Skin of body (tissue), 2 donors: Measurements from ENCODE around the gene TAPBPL. TPM values are rescaled to one million over a fixed set of nuclear protein-coding genes. Genes with fewer than 3 reads are reported as not detected.
A peak's percentile ranks its signal among the peaks of the same experiment; 100 is the strongest.
"Not testable (repeated sequence)": the region's sequence is repeated elsewhere in the genome, so short reads cannot be mapped to it uniquely, and the experiment has no call there.

Experiments used
- DNase-seq: peaks from one replicate; lab custom pipeline; 2025; lab: John Stamatoyannopoulos, UW
- total RNA-seq: library from RNA; depleted of rRNA; stranded (reverse); fragments of >200 nt; gene quantifications from one replicate; pipeline ENCODE4 v1.2.3, GENCODE V29; 2014

TAPBPL gene
- total RNA-seq, 1 donor from 2014 or later: 8.3 TPM

DNA sequence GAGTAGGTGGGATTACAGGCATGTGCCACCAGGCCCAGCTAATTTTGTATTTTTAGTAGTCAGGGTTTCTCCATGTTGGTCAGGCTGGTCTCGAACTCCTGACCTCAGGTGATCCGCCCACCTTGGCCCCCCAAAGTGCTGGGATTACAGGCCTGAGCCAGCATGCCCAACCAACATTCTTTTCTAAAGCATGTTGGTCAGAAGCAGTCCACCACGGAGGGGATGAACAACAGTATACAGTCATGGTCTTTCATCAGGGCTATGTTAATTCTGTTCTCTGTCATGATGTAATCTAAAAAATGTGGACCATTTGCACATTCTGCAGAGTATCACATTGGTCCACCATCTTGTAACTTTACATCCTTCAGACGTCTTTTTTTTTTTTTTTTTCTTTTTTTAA, 37.6 kb downstream of the TAPBPL start:
- no peak for DNase-seq

DNA sequence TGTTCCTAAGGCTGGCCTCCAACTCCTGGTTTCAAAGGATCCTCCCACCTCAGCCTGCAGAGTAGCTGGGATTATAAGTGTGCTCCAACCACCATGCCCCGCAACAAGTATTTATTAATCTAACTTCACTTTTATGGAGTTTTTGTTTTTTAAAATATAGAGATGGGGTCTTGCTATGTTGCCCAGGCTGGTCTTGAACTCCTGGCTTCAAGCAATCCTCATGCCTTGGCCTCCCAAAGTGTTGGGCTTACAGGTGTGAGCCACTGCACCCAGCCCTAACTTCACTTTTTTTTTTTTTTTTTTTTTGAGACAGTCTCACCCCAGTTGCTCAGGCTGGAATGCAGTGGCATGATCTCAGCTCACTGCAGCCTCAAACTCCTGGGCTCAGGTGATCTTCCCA, 38.8 kb downstream of the TAPBPL start:
- DNase-seq: not testable (repeated sequence)

GRCh38 chr12:6492838-6493496, 41.1 kb downstream of the TAPBPL start, which contains the start of gene MRPL51:
MRPL51 (minus strand) TSS chr12:6493262; CDS start chr12:6493136, 126 bp downstream.
- peak; percentile 91 for DNase-seq

GRCh38 chr12:6493497-6494257, 41.8 kb downstream of the TAPBPL start, which contains the start of gene NCAPD2:
NCAPD2 (plus strand) TSS chr12:6494102; CDS start chr12:6495099, 997 bp downstream.
- peak; percentile 96 for DNase-seq

GRCh38 chr12:6494258-6494743, 42.5 kb downstream of the TAPBPL start:
- no peak for DNase-seq

GRCh38 chr12:6494968-6495367, 43.1 kb downstream of the TAPBPL start:
- no peak for DNase-seq

- DNase-seq: not testable (repeated sequence)
Observed at GRCh38 chr12:6497291-6497690, 45.4 kb downstream of the TAPBPL start.

DNA sequence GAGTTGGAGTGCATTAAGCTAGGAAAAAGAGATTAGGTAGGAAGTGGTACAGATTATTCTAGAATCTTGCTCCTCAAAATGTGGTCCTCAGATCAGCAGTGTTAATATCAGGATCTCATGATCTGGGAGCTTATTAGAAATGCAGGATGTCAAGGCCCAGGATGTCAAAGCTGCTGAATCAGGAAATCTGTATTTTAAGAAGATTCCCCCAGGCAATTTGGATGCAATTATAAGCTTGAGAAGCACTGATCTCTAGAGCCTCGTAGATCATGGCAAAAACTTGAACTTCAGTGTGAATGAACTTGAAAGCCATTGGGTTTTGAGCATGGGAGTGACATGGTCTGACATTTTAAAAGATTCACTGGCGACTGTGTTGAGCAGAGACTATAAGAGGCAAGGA, 48.6 kb downstream of the TAPBPL start:
- DNase-seq: no peak

DNA sequence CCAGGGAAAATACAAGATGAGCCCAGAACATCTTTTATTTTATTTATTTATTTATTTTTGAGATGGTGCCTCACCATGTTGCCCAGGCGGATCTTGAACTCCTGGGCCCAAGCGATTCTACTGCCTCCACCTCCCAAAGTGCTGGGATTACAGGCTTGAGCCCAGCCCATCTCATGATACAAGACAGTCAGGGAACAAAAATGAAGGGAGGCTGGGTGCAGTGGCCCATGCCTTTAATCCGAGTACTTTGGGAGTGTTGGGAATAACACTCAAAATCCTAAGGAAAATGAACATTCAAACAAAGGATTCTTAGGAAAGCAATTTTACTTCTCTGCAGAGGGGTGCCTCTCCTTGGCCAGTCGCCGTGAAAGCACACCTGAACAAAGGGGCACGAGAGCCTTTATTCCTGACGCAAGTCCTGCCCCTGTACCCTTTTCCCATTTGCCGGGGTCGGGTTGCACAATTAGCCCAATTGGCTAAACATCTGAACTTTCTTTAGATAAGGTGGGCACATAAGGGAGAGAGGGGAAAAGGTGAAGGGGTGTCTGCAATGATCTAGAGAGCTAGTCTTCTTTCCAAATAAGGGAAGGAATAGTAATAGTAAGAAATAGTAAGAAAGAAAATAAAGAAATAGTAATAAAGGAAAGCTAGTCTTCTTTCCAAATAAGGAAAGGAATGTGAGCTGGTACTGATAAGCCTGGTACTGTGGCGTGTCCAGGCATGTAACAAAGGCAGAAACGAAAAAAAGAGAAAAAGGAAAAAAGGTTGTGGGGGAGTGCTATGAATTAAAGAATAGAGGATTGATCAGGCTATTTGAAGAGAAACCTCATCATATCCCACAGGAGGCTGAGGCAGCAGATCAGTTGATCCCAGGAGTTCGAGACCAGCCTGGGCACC, 55.5 kb downstream of the TAPBPL start:
- no peak for DNase-seq

GRCh38 chr12:6508087-6508486, 56.2 kb downstream of the TAPBPL start:
- no peak for DNase-seq

Other genes with a start within 250 kb of the TAPBPL start
- 5.4 TPM for gene PLEKHG6, start 141.4 kb upstream of the TAPBPL start, total RNA-seq
- gene TNFRSF1A, start 110.0 kb upstream of the TAPBPL start, total RNA-seq: 69.2 TPM
- 10.2 TPM for gene SCNN1A, start 76.5 kb upstream of the TAPBPL start, total RNA-seq
- 28.2 TPM for gene LTBR, start 67.9 kb upstream of the TAPBPL start, total RNA-seq
- 0.20 TPM for gene CD27, start 7.1 kb upstream of the TAPBPL start, total RNA-seq
- gene VAMP1, start 18.6 kb downstream of the TAPBPL start, total RNA-seq: 7.0 TPM
- 59.9 TPM for gene MRPL51, start 41.2 kb downstream of the TAPBPL start, total RNA-seq
- gene NCAPD2, start 42.1 kb downstream of the TAPBPL start, total RNA-seq: 29.6 TPM
- gene GAPDH, start 82.5 kb downstream of the TAPBPL start, total RNA-seq: 1,424 TPM
- gene IFFO1, start 104.0 kb downstream of the TAPBPL start, total RNA-seq: 8.5 TPM
- gene NOP2, start 116.2 kb downstream of the TAPBPL start, total RNA-seq: 11.5 TPM
- gene CHD4, start 155.3 kb downstream of the TAPBPL start, total RNA-seq: 161 TPM
- 1.7 TPM for gene LPAR5, start 183.9 kb downstream of the TAPBPL start, total RNA-seq
- gene ACRBP, start 195.4 kb downstream of the TAPBPL start, total RNA-seq: 0.99 TPM
- 45.6 TPM for gene ING4, start 211.1 kb downstream of the TAPBPL start, total RNA-seq
- gene ZNF384, start 237.3 kb downstream of the TAPBPL start, total RNA-seq: 17.4 TPM
- 0.10 TPM for gene PIANP, start 248.8 kb downstream of the TAPBPL start, total RNA-seq